SK-N-SH (cell line): ENCODE data around the gene CFAP52. TPM values are rescaled to one million over a fixed set of nuclear protein-coding genes. Genes with fewer than 3 reads are reported as not detected.
A peak's percentile ranks its signal among the peaks of the same experiment; 100 is the strongest.

Experiments
- CTCF ChIA-PET: fragments of 300-600, 350-600 bp; formaldehyde crosslinking; extraction: SDS; loops from one replicate; lab custom pipeline; 2021; lab: Yijun Ruan, JAX
- POLR2A ChIA-PET: fragments of 350-600 bp; sonication (Branson Sonifier 250); formaldehyde crosslinking; extraction: SDS; loops from one replicate; lab custom pipeline; 2020; ENCODE audit warnings: antibody characterized with exemption, inconsistent platforms; lab: Yijun Ruan, JAX
- DNase-seq: peaks from one replicate; pipeline ENCODE4 v3.0.0; 2012
- H2AFZ ChIP-seq: fragments of 200-600 bp; sonication (generic); 2 replicates; pipeline ENCODE4 v1.8.1; 2016; ENCODE audit warnings: antibody characterized with exemption, mild to moderate bottlenecking, low read depth
- H3F3A ChIP-seq: fragments of 200-600 bp; sonication (generic); replicated peaks from 2 replicates; pipeline ENCODE3; 2016; ENCODE audit warnings: antibody characterized with exemption, mild to moderate bottlenecking; ENCODE audit not compliant: insufficient read depth
- H3K27ac ChIP-seq, 2 experiments: fragments of 200-500 bp in 1 of 2; fragments of 200-600 bp in 1 of 2; sonication (Bioruptor generic) in 1 of 2; sonication (generic), shearing (Covaris generic) in 1 of 2; 2 replicates each; pipeline versions ENCODE4 v1.5.1 to v1.6.1; 2014 to 2016; ENCODE audit warnings: low read depth in 2 of 2, inconsistent platforms in 1 of 2, low read length in 1 of 2, mild to moderate bottlenecking in 1 of 2, mixed read lengths in 1 of 2
- H3K27me3 ChIP-seq: fragments of 200-600 bp; sonication (generic), shearing (Covaris generic); 2 replicates; pipeline ENCODE4 v1.6.1; 2016; ENCODE audit warnings: mixed run types; ENCODE audit not compliant: insufficient read depth
- H3K36me3 ChIP-seq, 2 experiments: fragments of 200-500 bp in 1 of 2; fragments of 200-600 bp in 1 of 2; sonication (Bioruptor generic) in 1 of 2; sonication (generic) in 1 of 2; replicated peaks in 1 of 2; 2 replicates each; pipeline versions ENCODE3 to v1.5.1; 2014 to 2016; ENCODE audit warnings: low read length in 1 of 2, mild to moderate bottlenecking in 1 of 2; ENCODE audit not compliant: insufficient read depth in 2 of 2, control insufficient read depth in 1 of 2
- H3K4me1 ChIP-seq, 2 experiments: fragments of 200-500 bp in 1 of 2; fragments of 200-600 bp in 1 of 2; sonication (Bioruptor generic) in 1 of 2; sonication (generic), shearing (Covaris generic) in 1 of 2; 2 replicates each; pipeline versions ENCODE4 v1.5.1 to v1.6.1; 2014 to 2016; ENCODE audit warnings: low read depth in 1 of 2, low read length in 1 of 2, mixed run types in 1 of 2; ENCODE audit not compliant: insufficient read depth in 2 of 2, control insufficient read depth in 1 of 2
- H3K4me2 ChIP-seq: fragments of 200-600 bp; sonication (generic), shearing (Covaris generic); 2 replicates; pipeline ENCODE4 v1.6.1; 2017; ENCODE audit warnings: mixed run types
- H3K4me3 ChIP-seq, 2 experiments: fragments of 200-500 bp in 1 of 2; fragments of 200-600 bp in 1 of 2; sonication (Bioruptor generic) in 1 of 2; sonication (generic), shearing (Covaris generic) in 1 of 2; 2 replicates each; pipeline versions ENCODE4 v1.5.1 to v1.8.1; 2014 to 2016; ENCODE audit warnings: low read depth in 2 of 2, inconsistent platforms in 1 of 2, low read length in 1 of 2, mild to moderate bottlenecking in 1 of 2, mixed read lengths in 1 of 2, moderate library complexity in 1 of 2
- H3K79me2 ChIP-seq: fragments of 200-600 bp; sonication (generic); 2 replicates; pipeline ENCODE4 v1.8.1; 2017; ENCODE audit warnings: mild to moderate bottlenecking; ENCODE audit not compliant: insufficient read depth
- H3K9ac ChIP-seq: fragments of 200-600 bp; sonication (generic); 2 replicates; pipeline ENCODE4 v1.6.1; 2017; ENCODE audit warnings: mixed run types
- H3K9me2 ChIP-seq: fragments of 200-600 bp; sonication (generic); 2 replicates; pipeline ENCODE4 v1.6.1; 2017; ENCODE audit warnings: mixed run types
- H3K9me3 ChIP-seq: fragments of 200-600 bp; sonication (generic); 2 replicates; pipeline ENCODE4 v1.6.1; 2017; ENCODE audit warnings: mixed run types, mild to moderate bottlenecking, moderate library complexity
- H4K20me1 ChIP-seq: fragments of 200-600 bp; sonication (generic); 2 replicates; pipeline ENCODE4 v1.6.1; 2017; ENCODE audit warnings: mild to moderate bottlenecking, mixed run types; ENCODE audit not compliant: insufficient read depth
- EP300 ChIP-seq, 2 experiments: IDR thresholded peaks; 2 replicates each; pipeline versions ENCODE4 v1.4.0 to v1.6.1; 2012; ENCODE audit warnings: borderline replicate concordance in 1 of 2, low read depth in 1 of 2, low read length in 1 of 2
- EZH2phosphoT487 ChIP-seq: fragments of 200-600 bp; sonication (generic); IDR thresholded peaks from 2 replicates; pipeline ENCODE4 v1.6.1; 2017; ENCODE audit warnings: low read depth, mixed run types, mild to moderate bottlenecking, antibody characterized with exemption, moderate library complexity, borderline replicate concordance
- FOXM1 ChIP-seq: IDR thresholded peaks from 2 replicates; pipeline ENCODE4 v1.4.0; 2012; ENCODE audit warnings: low read depth, mild to moderate bottlenecking
- JUND ChIP-seq: IDR thresholded peaks from 2 replicates; pipeline ENCODE4 v1.4.0; 2012
- MAX ChIP-seq: IDR thresholded peaks from 2 replicates; pipeline ENCODE4 v1.4.0; 2012; ENCODE audit warnings: low read depth
- MEF2A ChIP-seq: IDR thresholded peaks from 2 replicates; pipeline ENCODE4 v1.4.0; 2012; ENCODE audit warnings: low read depth, borderline replicate concordance
- MXI1 ChIP-seq: IDR thresholded peaks from 2 replicates; pipeline ENCODE4 v1.6.1; 2012; ENCODE audit warnings: mild to moderate bottlenecking, low read depth, low read length, improper control_type of control experiment
- POLR2AphosphoS5 ChIP-seq: IDR thresholded peaks from 2 replicates; pipeline ENCODE4 v1.6.1; 2012; ENCODE audit warnings: low read depth, low read length
- RCOR1 ChIP-seq: fragments of 150-350 bp; IDR thresholded peaks from 2 replicates; pipeline ENCODE4 v1.6.1; 2017; ENCODE audit warnings: antibody characterized with exemption, low read length
- RFX5 ChIP-seq: IDR thresholded peaks from 2 replicates; pipeline ENCODE4 v1.6.1; 2012; ENCODE audit warnings: mild to moderate bottlenecking, improper control_type of control experiment, low read length
- TEAD4 ChIP-seq: IDR thresholded peaks from 2 replicates; pipeline ENCODE4 v1.4.0; 2012; ENCODE audit warnings: mild to moderate bottlenecking, borderline replicate concordance; ENCODE audit not compliant: insufficient read depth
- USF1 ChIP-seq: IDR thresholded peaks from 2 replicates; pipeline ENCODE4 v1.4.0; 2012; ENCODE audit warnings: low read depth, borderline replicate concordance
- ZBTB33 ChIP-seq: IDR thresholded peaks from 2 replicates; pipeline ENCODE4 v1.4.0; 2012; ENCODE audit warnings: low read depth, borderline replicate concordance
- WGBS: methylation state at CpG from one replicate; pipeline ENCODE4 v1.1.6; 2017; ENCODE audit warnings: low lambda C conversion rate; 5-methylcytosine and 5-hydroxymethylcytosine counted together
- polyA plus RNA-seq, 3 experiments: library from polyadenylated mRNA; depleted of rRNA; stranded (reverse); fragments of >200 nt; gene quantifications; 2 replicates each; pipeline ENCODE4 v1.2.3, GENCODE V29; 2012

CFAP52 gene
- polyA plus RNA-seq, 1 of the 3 experiments (the other 2 are of a cell fraction) = 0.26 TPM

- TF ChIP-seq MAX (no peak), FOXM1 (no peak)
Observed at GRCh38 chr17:9643611-9644010, 67.2 kb downstream of the CFAP52 start (continued).

DNA sequence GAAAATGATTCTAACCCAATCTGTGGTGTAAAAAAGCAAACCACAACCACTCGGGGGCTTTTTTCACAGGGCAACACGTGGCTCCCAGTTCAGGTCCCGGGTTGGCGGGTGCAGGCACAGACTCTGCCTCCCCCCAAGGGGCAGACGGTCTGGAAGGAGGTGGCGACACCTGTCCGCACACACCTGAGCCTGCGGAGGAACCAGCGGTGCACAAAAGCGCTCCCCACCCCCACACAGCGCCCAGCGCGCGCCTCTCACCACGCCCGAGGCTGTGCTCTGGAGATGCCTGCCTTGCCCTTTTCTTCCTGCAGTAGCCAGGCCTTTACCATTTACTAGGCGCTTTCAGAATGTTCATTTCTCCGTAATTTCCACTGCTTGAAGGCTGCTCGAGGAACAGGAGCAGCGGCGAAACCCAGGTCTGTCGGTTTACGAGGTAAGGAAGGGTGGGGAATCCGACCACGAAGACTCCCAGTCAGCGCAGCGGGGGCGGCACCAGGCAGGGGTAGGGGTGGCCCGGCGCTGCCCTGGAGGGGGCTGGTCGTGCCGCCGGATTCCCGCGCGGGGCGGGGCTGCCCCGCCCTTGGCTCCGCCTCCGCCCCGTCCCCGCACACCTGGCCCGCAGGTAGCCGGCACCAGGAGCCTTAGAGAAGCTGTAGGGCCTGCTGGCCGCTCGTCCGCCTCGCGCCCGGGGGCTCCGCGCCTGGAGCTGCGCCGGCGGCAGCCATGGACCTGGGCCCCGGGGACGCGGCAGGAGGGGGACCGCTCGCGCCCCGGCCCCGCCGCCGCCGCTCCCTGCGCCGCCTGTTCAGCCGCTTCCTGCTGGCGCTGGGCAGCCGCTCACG, 68.7 kb downstream of the CFAP52 start, which contains the start of gene USP43:
TSS of gene USP43 (plus strand) at position 608 of the 842 bp plus-strand sequence. CDS start at position 724, 116 bp downstream.
- H3K4me1 ChIP-seq = no peaks in the 10 kb centered on the region
- no peaks in the 10 kb centered on the region for H3K36me3 ChIP-seq
- peak within 1 kb of the TSS; percentile 29 to 43; a peak in 3 of 4 replicates for H3K4me3 ChIP-seq
- H3K79me2 ChIP-seq = no peaks in the 10 kb centered on the region
- peak within 1 kb of the TSS; percentile 55 for H3K4me2 ChIP-seq
- CTCF ChIA-PET = no interaction called here
- peaks cover 40% of the 10 kb centered on the region for H3K27me3 ChIP-seq
- H4K20me1 ChIP-seq = no peaks in the 10 kb centered on the region
- TF ChIP-seq JUND = no peak
- TF ChIP-seq EZH2phosphoT487 = no peak
- no peak for TF ChIP-seq FOXM1
- TF ChIP-seq RCOR1 = no peak
- no peak for TF ChIP-seq MEF2A
- no peak for TF ChIP-seq POLR2AphosphoS5
- TF ChIP-seq TEAD4 = no peak
- no peak for TF ChIP-seq USF1
- TF ChIP-seq MXI1 = no peak
- WGBS = 0% methylated on average over 14 of the region's 72 CpGs
- H3K9me2 ChIP-seq = no peaks in the 10 kb centered on the region
- H2AFZ ChIP-seq = peak within 1 kb of the TSS; percentile 46; the same call in 1 of the 2 replicates
- no peaks in the 10 kb centered on the region for H3K9me3 ChIP-seq
- H3F3A ChIP-seq = no peaks in the 10 kb centered on the region
- H3K9ac ChIP-seq = no peak within 1 kb of the TSS
- peak; percentile 36 for DNase-seq
- H3K27ac ChIP-seq = no peak within 1 kb of the TSS
- POLR2A ChIA-PET = no interaction called here

DNA sequence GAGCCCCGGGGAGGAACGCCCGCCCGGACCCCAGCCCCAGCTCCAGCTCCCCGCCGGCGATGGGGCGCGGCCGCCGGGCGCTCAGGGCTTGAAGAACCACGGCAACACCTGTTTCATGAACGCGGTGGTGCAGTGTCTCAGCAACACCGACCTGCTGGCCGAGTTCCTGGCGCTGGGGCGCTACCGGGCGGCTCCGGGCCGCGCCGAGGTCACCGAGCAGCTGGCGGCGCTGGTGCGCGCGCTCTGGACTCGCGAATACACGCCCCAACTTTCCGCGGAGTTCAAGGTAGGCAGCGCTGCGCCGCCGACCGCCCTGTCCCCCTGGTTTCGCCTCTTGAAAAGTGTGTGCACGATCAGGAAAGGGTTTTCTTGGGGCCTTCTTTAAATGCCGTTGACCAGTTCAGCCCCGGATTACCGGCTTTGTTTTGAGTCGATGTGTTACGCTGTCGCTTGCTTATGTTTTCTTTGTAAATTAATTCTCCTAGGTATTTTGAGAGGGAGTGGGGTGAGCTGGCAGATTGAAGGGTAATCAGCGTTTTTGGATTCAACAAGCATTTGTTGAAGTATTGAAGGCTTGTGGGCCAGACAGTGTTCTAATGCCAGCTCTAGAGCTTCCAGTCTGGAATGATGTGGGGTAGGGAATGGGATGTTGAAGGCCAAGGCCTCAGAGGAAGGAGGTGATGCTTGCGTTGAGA, 69.6 kb downstream of the CFAP52 start:
- H2AFZ ChIP-seq = no peak overlapping the region
- H3K9me3 ChIP-seq = no peaks in the 10 kb centered on the region
- 14% methylated on average over 10 of the region's 51 CpGs for WGBS
- H3K27me3 ChIP-seq = peaks cover 49% of the 10 kb centered on the region
- peak overlapping the region; percentile 29 to 37; a peak in 2 of 4 replicates for H3K4me3 ChIP-seq
- peak overlapping the region; percentile 55; the same call in 1 of the 2 replicates for H3K4me2 ChIP-seq
- no peak overlapping the region for H3K9ac ChIP-seq
- no peaks in the 10 kb centered on the region for H4K20me1 ChIP-seq
- CTCF ChIA-PET = no interaction called here
- peak; percentile 27 for DNase-seq
- H3K4me1 ChIP-seq = no peaks in the 10 kb centered on the region
- H3F3A ChIP-seq = no peaks in the 10 kb centered on the region
- no peaks in the 10 kb centered on the region for H3K9me2 ChIP-seq
- H3K27ac ChIP-seq = no peak overlapping the region
- H3K36me3 ChIP-seq = no peaks in the 10 kb centered on the region
- no peaks in the 10 kb centered on the region for H3K79me2 ChIP-seq
- POLR2A ChIA-PET = no interaction called here
- TF ChIP-seq EZH2phosphoT487 (no peak), FOXM1 (no peak), USF1 (no peak), POLR2AphosphoS5 (no peak), MAX (no peak), EP300 (IDR thresholded peaks at IDR 0.05; ENCODE audit: borderline replicate concordance in 1 of 2, low read depth in 1 of 2, low read length in 1 of 2) (no peak), RFX5 (no peak), ZBTB33 (no peak)
